Spleen (tissue), 13 donors: ENCODE results near the gene HLA-DRA. TPM values are rescaled to one million over a fixed set of nuclear protein-coding genes. Genes with fewer than 3 reads are reported as not detected.

Source experiments
- DNase-seq: peaks from one replicate; pipeline ENCODE4 v3.0.0-alpha.2; 2020
- H3K27ac ChIP-seq, 8 donors: fragments of 200-600 bp; sonication (generic) in 7 of 8; 1 replicate in 4 of 8; 2 replicates in 4 of 8; pipeline versions ENCODE4 v1.5.0 to v1.8.0; 2016 to 2021; ENCODE audit warnings: inconsistent platforms in 4 of 8, mild to moderate bottlenecking in 4 of 8, moderate library complexity in 1 of 8
- H3K27me3 ChIP-seq, 7 donors: fragments of 200-600 bp; sonication (generic) in 6 of 7; replicated peaks in 1 of 7; 1 replicate in 4 of 7; 2 replicates in 3 of 7; pipeline versions ENCODE4 v1.5.0 to v1.8.0; 2016 to 2021; ENCODE audit warnings: inconsistent platforms in 3 of 7, mild to moderate bottlenecking in 1 of 7
- H3K36me3 ChIP-seq, 6 donors: fragments of 200-600 bp; sonication (generic) in 5 of 6; 1 replicate in 4 of 6; 2 replicates in 2 of 6; pipeline versions ENCODE4 v1.5.0 to v1.8.0; 2016 to 2021; ENCODE audit warnings: inconsistent platforms in 2 of 6
- H3K4me1 ChIP-seq, 6 donors: fragments of 200-600 bp; sonication (generic) in 5 of 6; 1 replicate in 3 of 6; 2 replicates in 3 of 6; pipeline versions ENCODE4 v1.5.0 to v1.8.0; 2016 to 2021; ENCODE audit warnings: inconsistent platforms in 3 of 6
- H3K4me3 ChIP-seq, 8 donors: fragments of 200-600 bp; sonication (generic) in 7 of 8; 1 replicate in 4 of 8; 2 replicates in 4 of 8; pipeline versions ENCODE4 v1.5.0 to v1.8.0; 2016 to 2021; ENCODE audit warnings: inconsistent platforms in 4 of 8, mild to moderate bottlenecking in 4 of 8, moderate library complexity in 2 of 8
- H3K9me3 ChIP-seq, 8 donors: fragments of 200-600 bp; sonication (generic) in 7 of 8; 1 replicate in 4 of 8; 2 replicates in 4 of 8; pipeline versions ENCODE4 v1.5.0 to v1.8.0; 2016 to 2021; ENCODE audit warnings: inconsistent platforms in 4 of 8
- CTCF ChIP-seq, 11 experiments: fragments of 200-600 bp in 7 of 11; fragments of 450-650 bp in 4 of 11; sonication (generic) in 4 of 11; IDR thresholded peaks in 8 of 11; conservative IDR thresholded peaks in 3 of 11; 1 replicate in 7 of 11; 2 replicates in 4 of 11; pipeline versions ENCODE4 v1.4.0 to v1.8.0; 2016 to 2021; ENCODE audit warnings: antibody characterized with exemption in 11 of 11, inconsistent platforms in 4 of 11, mild to moderate bottlenecking in 1 of 11
- POLR2A ChIP-seq, 3 donors: fragments of 450-650 bp; IDR thresholded peaks; one replicate each; pipeline ENCODE4 v1.5.1; 2017; ENCODE audit warnings: antibody characterized with exemption in 3 of 3, mild to moderate bottlenecking in 1 of 3
- POLR2AphosphoS5 ChIP-seq, 3 donors: sonication (generic); formaldehyde crosslinking; IDR thresholded peaks; one replicate each; pipeline ENCODE4 v1.5.1; 2017; ENCODE audit warnings: antibody characterized with exemption in 3 of 3
- WGBS, 5 donors: extraction: QIAGEN DNeasy Blood & Tissue Kit in 3 of 5; methylation state at CpG; one replicate each; pipeline versions ENCODE4 v1.1.5 to v1.1.7; 2013 to 2018; 5-methylcytosine and 5-hydroxymethylcytosine counted together
- intact Hi-C: fragments of 100-400 bp; cut with DNase I; formaldehyde crosslinking; loops from one replicate; pipeline ENCODE4 v1.15.0; 2023; ENCODE audit warnings: low total_unique reads
- long read RNA-seq, 2 donors: transcript quantifications; one replicate each; lab custom pipeline, GENCODE V29; 2026
- polyA plus RNA-seq, 3 donors: library from polyadenylated mRNA; stranded (reverse); fragments of 200-250 nt; gene quantifications; one replicate each; pipeline ENCODE4 v1.2.1, GENCODE V29; 2013
- total RNA-seq, 7 donors: library from RNA; depleted of rRNA in 3 of 7; stranded (reverse); fragments of >200 nt in 3 of 7; fragmentation: NEBNext Ultra II Directional in 4 of 7; extraction: Animal tissue kit (Norgen Biotek cat#: 25700) in 4 of 7; gene quantifications; one replicate each; pipeline versions ENCODE4 v1.1.0 to v1.2.1, GENCODE V29; 2016 to 2021
- donor health status: healthy with polysubstance abuse.
- donor health status: DM: no; HTN: no; CAD: no; lungs with moderate emphysema.
- donor health status: DM: no; HTN: no; CAD: no.
- donor health status: Bipolar disorder and iron deficiency.
- donor health status: healthy.
- donor health status: DM: no; HTN: no; CAD: no.
- donor health status: DM: yes; HTN: yes; CAD: no.

HLA-DRA gene
- total RNA-seq: 1,000 to 10,000 TPM; 1,127 to 2,096 (median 1,509) TPM
- 1,000 to 10,000 TPM; 1,837 to 2,800 (median 2,098) TPM for polyA plus RNA-seq
- long read RNA-seq, donor 1, transcript HLA-DRA-202 (5 exons, 1,280 nt): major isoform, 274 of 1,297 reads
- long read RNA-seq, donor 1, partial matches to known transcripts: 814 of 1,297 reads
- long read RNA-seq, donor 1, other reads (novel, unspliced or antisense): 209 of 1,297 reads
- long read RNA-seq, donor 2, transcript HLA-DRA-202 (5 exons, 1,280 nt): major isoform, 411 of 575 reads
- long read RNA-seq, donor 2, partial matches to known transcripts: 138 of 575 reads
- long read RNA-seq, donor 2, other reads (novel, unspliced or antisense): 26 of 575 reads

- WGBS, 5 donors: 5 to 11% (median 5%) methylated on average over 9 of the region's 9 CpGs
- no peak for DNase-seq
- intact Hi-C loops: no loop called here
- Histone ChIP-seq H3K4me3 (peak within 1 kb of the TSS; percentile 32 to 73 (median 52)), H3K4me1 (peaks cover 0 to 83% (median 46%) of the 10 kb centered on the region in 6 donors), H3K27ac (peak within 1 kb of the TSS; percentile 63 to 93 (median 90)), H3K9me3 (no peaks in the 10 kb centered on the region), H3K36me3 (peaks cover 0 to 33% (median 22%) of the 10 kb centered on the region in 6 donors), H3K27me3 (no peaks in the 10 kb centered on the region)
- TF ChIP-seq CTCF (IDR thresholded peaks at IDR 0.05 in 8 of 11, conservative IDR thresholded peaks at IDR 0.05 in 3 of 11) (no peak), POLR2A (IDR thresholded peaks at IDR 0.05) (peak in 2 of 3 donors; percentile 94 to 97), POLR2AphosphoS5 (IDR thresholded peaks at IDR 0.05) (peak; percentile 11 to 99 (median 43))
Observed at GRCh38 chr6:32439602-32440214, at the start of gene HLA-DRA. Gene HLA-DRA (plus strand): TSS chr6:32439887. CDS start chr6:32439951, 64 bp downstream.

- intact Hi-C loops: no loop called here
- no peak for DNase-seq
- no peaks in the 10 kb centered on the region for H3K36me3 ChIP-seq
- TF ChIP-seq POLR2A (IDR thresholded peaks at IDR 0.05) (no peak), CTCF (IDR thresholded peaks at IDR 0.05 in 8 of 11, conservative IDR thresholded peaks at IDR 0.05 in 3 of 11) (no peak), POLR2AphosphoS5 (IDR thresholded peaks at IDR 0.05) (no peak)
- H3K4me1 ChIP-seq: peaks cover 0 to 6% (median 3%) of the 10 kb centered on the region in 6 donors
- no peaks in the 10 kb centered on the region for H3K9me3 ChIP-seq
- no peak overlapping the region for H3K27ac ChIP-seq
- H3K27me3 ChIP-seq: no peaks in the 10 kb centered on the region
- H3K4me3 ChIP-seq: no peak overlapping the region
- WGBS, 5 donors: 93 to 97% (median 94%) methylated on average over 6 of the region's 6 CpGs
Observed at GRCh38 chr6:32391505-32391904, 48.2 kb upstream of the HLA-DRA start.

- no peak for DNase-seq
- 26 to 60% (median 49%) methylated on average over 7 of the region's 7 CpGs for WGBS, 5 donors
- no peaks in the 10 kb centered on the region for H3K9me3 ChIP-seq
- intact Hi-C loops: no loop called here
- peaks cover 0 to 6% (median 0%) of the 10 kb centered on the region in 6 donors for H3K4me1 ChIP-seq
- no peaks in the 10 kb centered on the region for H3K27me3 ChIP-seq
- TF ChIP-seq CTCF (IDR thresholded peaks at IDR 0.05 in 8 of 11, conservative IDR thresholded peaks at IDR 0.05 in 3 of 11) (no peak), POLR2AphosphoS5 (IDR thresholded peaks at IDR 0.05) (peak in 1 of 3 donors; percentile 66)
- H3K27ac ChIP-seq: peak overlapping the region in 5 of 8 donors; percentile 4 to 60 (median 35)
- no peaks in the 10 kb centered on the region for H3K36me3 ChIP-seq
- H3K4me3 ChIP-seq: no peak overlapping the region
Observed at GRCh38 chr6:32393665-32394420, 45.8 kb upstream of the HLA-DRA start.
